Measurements from ENCODE around the gene AKAP9. TPM values are rescaled to one million over a fixed set of nuclear protein-coding genes. Genes with fewer than 3 reads are reported as not detected.

The AKAP9 gene
- polyA plus RNA-seq, 1 donor: 127 TPM

DNA sequence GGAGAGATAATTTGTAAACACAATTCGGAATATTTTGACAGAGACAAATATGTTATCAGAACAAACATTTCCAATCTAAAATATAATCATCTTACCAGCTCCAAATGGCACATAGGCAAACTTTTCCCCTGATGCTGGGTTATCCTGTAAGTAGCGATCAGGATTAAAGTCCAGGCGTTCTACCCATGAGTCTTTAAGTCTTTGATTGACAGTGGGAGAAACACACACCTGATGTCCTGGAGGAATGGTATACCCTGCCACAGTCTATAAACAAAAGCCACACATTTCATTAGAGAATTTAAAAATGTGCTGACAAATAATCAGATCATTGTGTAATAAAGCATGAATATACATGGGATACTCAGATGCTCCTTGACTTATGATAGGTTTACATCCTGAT is 176.3 kb downstream of the AKAP9 start:
- H3K4me3 ChIP-seq (ENCODE audit: low read length): no peak overlapping the region
- H3K4me1 ChIP-seq (ENCODE audit: control insufficient read depth, insufficient read depth, low read length): no peaks in the 10 kb centered on the region
- no peak overlapping the region for H3K27ac ChIP-seq (ENCODE audit: low read length)
- H3K9me3 ChIP-seq (ENCODE audit: control insufficient read depth, low read depth, low read length): no peaks in the 10 kb centered on the region
- H3K36me3 ChIP-seq (ENCODE audit: control insufficient read depth, insufficient read depth, low read length): peaks cover 43% of the 10 kb centered on the region
- no peak for DNase-seq
- no CpG with 5 or more reads among the region's 3 CpGs for WGBS (ENCODE audit: insufficient coverage, low lambda C conversion rate)
- no peaks in the 10 kb centered on the region for H3K27me3 ChIP-seq (ENCODE audit: control insufficient read depth, insufficient read depth, low read length)

DNA sequence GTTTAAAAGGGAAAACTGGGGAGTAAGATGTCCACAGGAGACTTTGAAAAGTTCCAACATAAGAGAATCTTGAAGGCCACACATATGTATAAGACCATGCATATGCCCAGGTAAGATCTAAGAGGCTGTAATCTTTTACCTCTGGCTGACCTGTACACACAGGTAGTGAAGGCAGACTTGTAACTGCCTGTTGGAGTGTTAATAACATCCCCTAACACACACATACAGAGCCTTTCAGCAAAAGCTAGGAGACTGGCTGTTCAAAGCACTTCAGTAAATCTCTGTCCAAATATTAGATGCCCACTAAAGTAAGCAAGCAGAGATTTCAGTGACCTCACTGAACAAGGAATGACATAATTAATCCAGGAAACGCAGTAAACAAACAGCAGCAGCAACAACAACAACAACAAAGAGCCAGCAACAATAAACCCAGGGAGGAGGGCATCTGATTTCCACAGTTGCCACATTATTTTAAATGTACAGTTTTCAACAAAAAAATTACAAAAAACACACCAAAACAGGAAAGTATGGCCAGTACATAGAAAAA is 178.6 kb downstream of the AKAP9 start:
- Histone ChIP-seq H3K36me3 (ENCODE audit: control insufficient read depth, insufficient read depth, low read length) (peaks cover 60% of the 10 kb centered on the region), H3K4me1 (ENCODE audit: control insufficient read depth, insufficient read depth, low read length) (no peaks in the 10 kb centered on the region), H3K4me3 (ENCODE audit: low read length) (no peak overlapping the region), H3K27me3 (ENCODE audit: control insufficient read depth, insufficient read depth, low read length) (no peaks in the 10 kb centered on the region), H3K9me3 (ENCODE audit: control insufficient read depth, low read depth, low read length) (no peaks in the 10 kb centered on the region), H3K27ac (ENCODE audit: low read length) (no peak overlapping the region)
- DNase-seq: no peak
- 60% methylated on average over 1 of the region's 1 CpG for WGBS (ENCODE audit: insufficient coverage, low lambda C conversion rate)

DNA sequence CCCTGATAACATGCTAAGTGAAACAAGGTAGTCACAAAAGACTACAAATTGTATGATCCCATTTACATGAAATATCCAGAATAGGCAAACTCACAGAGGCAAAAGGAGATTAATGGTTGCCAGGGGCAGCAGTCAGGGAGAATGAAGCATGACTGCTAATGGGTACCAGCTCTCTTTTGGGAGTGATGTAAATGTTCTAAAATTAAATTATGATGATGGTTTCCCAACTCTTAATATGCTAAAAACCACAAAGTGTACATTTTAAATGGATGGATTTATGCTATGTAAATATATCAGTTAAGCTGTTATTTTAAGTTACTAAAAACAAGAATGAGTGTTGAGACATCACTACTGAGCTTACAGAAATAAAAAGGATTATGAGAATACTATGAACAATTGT is 181.0 kb downstream of the AKAP9 start:
- no peaks in the 10 kb centered on the region for H3K9me3 ChIP-seq (ENCODE audit: control insufficient read depth, low read depth, low read length)
- no peaks in the 10 kb centered on the region for H3K4me1 ChIP-seq (ENCODE audit: control insufficient read depth, insufficient read depth, low read length)
- no peaks in the 10 kb centered on the region for H3K27me3 ChIP-seq (ENCODE audit: control insufficient read depth, insufficient read depth, low read length)
- H3K27ac ChIP-seq (ENCODE audit: low read length): no peak overlapping the region
- no peak overlapping the region for H3K4me3 ChIP-seq (ENCODE audit: low read length)
- H3K36me3 ChIP-seq (ENCODE audit: control insufficient read depth, insufficient read depth, low read length): peaks cover 62% of the 10 kb centered on the region
- DNase-seq: no peak

- H3K27ac ChIP-seq (ENCODE audit: low read length): no peak overlapping the region
- peaks cover 34% of the 10 kb centered on the region for H3K36me3 ChIP-seq (ENCODE audit: control insufficient read depth, insufficient read depth, low read length)
- H3K4me3 ChIP-seq (ENCODE audit: low read length): no peak overlapping the region
- DNase-seq: no peak
- 96% methylated on average over 3 of the region's 5 CpGs for WGBS (ENCODE audit: insufficient coverage, low lambda C conversion rate)
- peaks cover 3% of the 10 kb centered on the region for H3K4me1 ChIP-seq (ENCODE audit: control insufficient read depth, insufficient read depth, low read length)
- H3K27me3 ChIP-seq (ENCODE audit: control insufficient read depth, insufficient read depth, low read length): no peaks in the 10 kb centered on the region
- H3K9me3 ChIP-seq (ENCODE audit: control insufficient read depth, low read depth, low read length): no peaks in the 10 kb centered on the region
These were observed 190.4 kb downstream of the AKAP9 start for GRCh38 chr7:92131093-92131492.

DNA sequence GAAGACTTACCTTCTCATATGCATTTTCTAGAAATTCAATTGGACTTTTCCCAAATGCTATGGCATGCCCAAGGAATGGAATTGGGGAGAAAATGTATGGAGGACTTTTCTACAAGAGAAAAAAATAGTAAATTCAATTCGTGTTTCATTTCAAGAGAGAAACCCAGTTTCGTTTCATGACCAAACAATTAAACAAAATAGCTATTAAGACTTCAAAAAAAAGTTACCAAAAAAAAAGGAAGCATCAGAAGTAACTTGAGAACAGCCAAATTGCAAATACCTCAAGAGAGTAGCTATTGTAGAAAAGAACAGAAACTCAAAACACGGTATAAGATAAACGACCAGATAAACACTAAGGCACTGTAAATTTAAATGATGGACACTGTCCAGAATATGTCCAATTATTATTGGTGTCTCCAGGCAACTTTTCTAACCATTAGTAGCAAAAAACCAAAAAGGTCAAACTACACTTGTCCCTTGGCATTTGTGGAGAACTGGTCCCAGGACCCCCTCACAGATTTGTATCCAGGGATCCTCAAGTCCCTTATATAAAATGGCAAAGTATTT is 191.2 kb downstream of the AKAP9 start:
- Histone ChIP-seq H3K36me3 (ENCODE audit: control insufficient read depth, insufficient read depth, low read length) (peaks cover 28% of the 10 kb centered on the region), H3K9me3 (ENCODE audit: control insufficient read depth, low read depth, low read length) (no peaks in the 10 kb centered on the region), H3K4me1 (ENCODE audit: control insufficient read depth, insufficient read depth, low read length) (peaks cover 3% of the 10 kb centered on the region), H3K4me3 (ENCODE audit: low read length) (peak overlapping the region; percentile 91), H3K27me3 (ENCODE audit: control insufficient read depth, insufficient read depth, low read length) (no peaks in the 10 kb centered on the region), H3K27ac (ENCODE audit: low read length) (no peak overlapping the region)
- WGBS (ENCODE audit: insufficient coverage, low lambda C conversion rate): no CpG with 5 or more reads among the region's 4 CpGs
- no peak for DNase-seq

- peak; percentile 4 to 41 for DNase-seq
- peak overlapping the region; percentile 91 for H3K4me3 ChIP-seq (ENCODE audit: low read length)
- H3K36me3 ChIP-seq (ENCODE audit: control insufficient read depth, insufficient read depth, low read length): peaks cover 18% of the 10 kb centered on the region
- H3K9me3 ChIP-seq (ENCODE audit: control insufficient read depth, low read depth, low read length): no peaks in the 10 kb centered on the region
- no CpG with 5 or more reads among the region's 15 CpGs for WGBS (ENCODE audit: insufficient coverage, low lambda C conversion rate)
- H3K27me3 ChIP-seq (ENCODE audit: control insufficient read depth, insufficient read depth, low read length): no peaks in the 10 kb centered on the region
- peaks cover 3% of the 10 kb centered on the region for H3K4me1 ChIP-seq (ENCODE audit: control insufficient read depth, insufficient read depth, low read length)
- peak overlapping the region; percentile 83 for H3K27ac ChIP-seq (ENCODE audit: low read length)
These were observed 192.6 kb downstream of the AKAP9 start for GRCh38 chr7:92133133-92133736.

DNA sequence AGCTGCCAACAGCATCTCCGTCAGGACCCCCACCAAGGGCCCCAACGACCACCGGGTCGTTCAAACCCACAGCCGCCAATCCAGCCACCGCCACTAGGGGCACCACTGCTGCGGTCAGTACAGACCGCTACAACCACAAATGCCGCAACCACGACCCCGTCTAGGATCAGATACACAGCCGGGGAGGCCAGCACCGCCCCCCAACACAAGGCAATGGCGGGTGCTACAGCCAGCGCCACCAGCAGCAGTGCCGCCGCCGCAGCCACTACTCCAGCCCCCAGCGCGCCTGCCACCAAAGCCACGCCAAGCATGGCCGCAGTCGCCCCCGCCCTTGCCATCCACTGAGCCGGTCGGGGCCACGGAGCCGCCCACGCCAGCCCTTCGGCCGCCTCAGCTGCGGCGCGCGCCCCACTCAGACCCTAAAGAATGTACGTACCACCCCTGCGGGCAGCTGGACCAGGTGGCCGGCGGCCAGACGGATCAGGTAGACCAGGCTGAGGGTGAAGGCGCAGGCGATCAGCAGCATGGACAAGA is 193.1 kb downstream of the AKAP9 start:
- Histone ChIP-seq H3K4me3 (ENCODE audit: low read length) (peak overlapping the region; percentile 91), H3K36me3 (ENCODE audit: control insufficient read depth, insufficient read depth, low read length) (peaks cover 13% of the 10 kb centered on the region), H3K4me1 (ENCODE audit: control insufficient read depth, insufficient read depth, low read length) (peaks cover 3% of the 10 kb centered on the region), H3K9me3 (ENCODE audit: control insufficient read depth, low read depth, low read length) (no peaks in the 10 kb centered on the region), H3K27me3 (ENCODE audit: control insufficient read depth, insufficient read depth, low read length) (no peaks in the 10 kb centered on the region), H3K27ac (ENCODE audit: low read length) (peak overlapping the region; percentile 83)
- no CpG with 5 or more reads among the region's 42 CpGs for WGBS (ENCODE audit: insufficient coverage, low lambda C conversion rate)
- peak; percentile 61 to 81 for DNase-seq

DNA sequence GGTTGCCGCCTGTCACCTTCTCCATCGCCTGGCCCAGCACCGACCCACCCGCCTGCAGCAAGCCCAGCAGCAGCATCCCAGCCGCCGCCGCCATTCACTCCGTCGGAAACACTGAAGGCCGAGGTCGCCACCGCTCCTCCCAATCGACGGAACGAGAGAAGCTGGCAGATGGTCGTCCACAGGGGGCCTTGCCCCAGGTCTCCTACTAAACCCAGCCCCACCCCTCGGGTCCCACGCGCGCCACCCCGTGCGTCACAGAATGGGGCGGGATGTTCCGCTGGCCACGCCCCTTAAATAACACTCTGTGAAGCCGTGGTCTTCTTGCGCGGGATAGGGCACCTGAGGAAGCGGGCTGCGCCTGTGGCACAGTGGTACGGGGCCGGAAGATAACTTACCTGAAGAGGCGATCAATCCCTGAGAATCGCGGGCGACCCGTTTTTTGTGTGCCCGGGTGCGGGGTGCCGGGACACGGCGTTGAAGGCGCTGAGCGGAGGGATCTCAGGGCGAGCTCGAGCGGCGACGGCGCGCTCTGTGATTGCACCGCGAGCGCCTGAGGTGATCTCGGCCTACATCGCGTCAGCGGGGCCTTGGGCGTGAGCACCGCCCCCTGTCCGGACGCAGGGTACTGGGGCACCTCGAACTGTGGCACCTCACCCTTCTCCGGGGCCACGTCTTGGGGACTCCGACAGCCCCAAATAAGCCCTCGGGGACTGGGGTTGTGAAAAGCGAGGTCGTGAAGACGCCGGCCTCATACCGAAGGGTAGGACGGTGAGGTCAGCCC is 193.8 kb downstream of the AKAP9 start, which contains the start of gene CYP51A1:
Gene CYP51A1 (minus strand): TSS at position 207 of the 781 bp plus-strand sequence. CDS start 113 bp downstream, at position 94.
- Histone ChIP-seq H3K9me3 (ENCODE audit: control insufficient read depth, low read depth, low read length) (no peaks in the 10 kb centered on the region), H3K4me3 (ENCODE audit: low read length) (peak within 1 kb of the TSS; percentile 91), H3K4me1 (ENCODE audit: control insufficient read depth, insufficient read depth, low read length) (peaks cover 3% of the 10 kb centered on the region), H3K27me3 (ENCODE audit: control insufficient read depth, insufficient read depth, low read length) (no peaks in the 10 kb centered on the region), H3K36me3 (ENCODE audit: control insufficient read depth, insufficient read depth, low read length) (peaks cover 12% of the 10 kb centered on the region), H3K27ac (ENCODE audit: low read length) (peak within 1 kb of the TSS; percentile 83)
- WGBS (ENCODE audit: insufficient coverage, low lambda C conversion rate): no CpG with 5 or more reads among the region's 73 CpGs
- DNase-seq: peak; percentile 93 to 99

- DNase-seq: peak; percentile 85 to 93
- Histone ChIP-seq H3K36me3 (ENCODE audit: control insufficient read depth, insufficient read depth, low read length) (peaks cover 5% of the 10 kb centered on the region), H3K4me3 (ENCODE audit: low read length) (peak overlapping the region; percentile 91), H3K9me3 (ENCODE audit: control insufficient read depth, low read depth, low read length) (no peaks in the 10 kb centered on the region), H3K4me1 (ENCODE audit: control insufficient read depth, insufficient read depth, low read length) (peaks cover 3% of the 10 kb centered on the region), H3K27me3 (ENCODE audit: control insufficient read depth, insufficient read depth, low read length) (no peaks in the 10 kb centered on the region), H3K27ac (ENCODE audit: low read length) (peak overlapping the region; percentile 83)
- 57% methylated on average over 2 of the region's 21 CpGs for WGBS (ENCODE audit: insufficient coverage, low lambda C conversion rate)
These were observed 194.6 kb downstream of the AKAP9 start for GRCh38 chr7:92135052-92135889.

Data from large intestine (tissue), 3 donors.